Hematopoietic multipotent progenitor cell treated with erythropoietin and hydrocortisone succinate and interleukin-3 and kit ligand, for 4 days (in vitro differentiated cells): ENCODE results near the gene CERS4.
"Not testable (repeated sequence)": the region's sequence is repeated elsewhere in the genome, so short reads cannot be mapped to it uniquely, and the experiment has no call there.

Experiments
- DNase-seq: peaks from one replicate; pipeline ENCODE4 v3.0.0-alpha.2; 2015

The CERS4 gene

DNA sequence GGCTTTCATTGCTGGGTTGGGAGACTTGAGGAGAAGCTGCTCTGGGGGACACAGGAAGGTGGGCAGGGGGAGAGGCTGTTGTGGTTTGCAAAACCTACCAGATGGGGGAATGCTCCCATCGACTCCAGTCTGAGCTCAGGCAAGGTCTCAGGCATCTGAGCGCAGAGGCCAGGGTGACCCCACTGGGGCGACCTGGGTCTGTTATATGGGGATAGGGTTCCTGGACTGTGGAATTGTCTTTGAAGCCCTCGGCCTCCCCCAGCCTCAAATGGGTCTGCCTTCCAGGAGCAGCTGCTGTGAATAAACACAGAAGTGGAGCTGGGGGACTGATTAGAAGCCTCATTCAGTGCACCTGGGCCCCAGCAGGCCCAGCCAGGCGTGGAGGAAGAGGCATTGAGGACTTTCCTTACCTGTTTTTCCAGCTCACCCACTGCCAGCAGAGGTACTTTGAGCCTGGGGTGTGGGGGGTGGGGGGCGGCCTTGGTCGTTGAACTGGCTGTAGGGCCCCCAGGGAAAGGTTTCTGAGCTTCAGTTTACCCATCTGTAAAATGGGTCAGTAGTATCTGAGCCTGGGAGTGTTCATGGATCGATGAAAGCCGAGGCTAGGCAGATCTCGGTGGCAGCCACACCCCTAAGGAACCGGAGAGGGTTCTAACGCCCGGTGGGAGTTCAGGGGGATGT lies 1.4 kb downstream of the CERS4 start:
- no peak for DNase-seq

DNA sequence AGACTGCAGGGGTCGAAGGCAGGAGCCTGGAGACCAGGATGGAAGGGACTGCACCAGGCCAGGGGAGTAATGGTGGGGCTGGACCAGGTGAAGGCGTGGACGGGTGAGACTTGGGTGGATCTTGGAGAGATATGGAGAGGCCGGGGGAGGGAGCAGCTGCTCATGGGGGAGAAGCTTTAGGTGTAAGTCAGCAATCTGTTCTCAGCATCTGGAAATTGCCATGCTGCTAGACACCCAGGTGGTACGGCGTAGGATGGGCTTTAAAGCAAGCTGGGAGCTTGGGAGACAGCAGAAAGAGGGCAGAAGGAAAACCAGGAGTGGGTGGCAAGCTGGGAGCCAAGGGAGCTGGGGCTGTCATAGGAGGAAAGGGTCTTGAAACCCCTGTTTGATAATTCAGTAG lies 3.0 kb downstream of the CERS4 start:
- DNase-seq, result no peak

DNA sequence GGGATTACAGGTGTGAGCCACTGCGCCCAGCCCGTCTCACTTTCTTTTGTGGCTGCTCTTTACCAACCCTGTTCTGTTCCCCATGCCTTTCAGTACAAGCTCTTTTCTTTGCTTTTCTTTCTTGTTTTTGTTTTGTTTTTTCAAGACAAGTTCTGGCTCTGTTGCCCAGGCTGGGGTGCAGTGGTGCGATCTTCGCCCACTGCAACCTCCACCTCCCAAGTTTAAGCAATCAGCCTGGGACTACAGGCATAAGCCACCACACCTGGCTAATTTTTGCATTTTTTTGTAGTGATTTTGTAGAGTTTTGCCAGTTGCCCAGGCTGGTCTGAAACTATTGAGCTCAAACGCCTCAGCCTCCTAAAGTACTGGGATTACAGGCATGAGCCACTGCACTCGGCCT lies 3.7 kb downstream of the CERS4 start:
- DNase-seq, result no peak

DNA sequence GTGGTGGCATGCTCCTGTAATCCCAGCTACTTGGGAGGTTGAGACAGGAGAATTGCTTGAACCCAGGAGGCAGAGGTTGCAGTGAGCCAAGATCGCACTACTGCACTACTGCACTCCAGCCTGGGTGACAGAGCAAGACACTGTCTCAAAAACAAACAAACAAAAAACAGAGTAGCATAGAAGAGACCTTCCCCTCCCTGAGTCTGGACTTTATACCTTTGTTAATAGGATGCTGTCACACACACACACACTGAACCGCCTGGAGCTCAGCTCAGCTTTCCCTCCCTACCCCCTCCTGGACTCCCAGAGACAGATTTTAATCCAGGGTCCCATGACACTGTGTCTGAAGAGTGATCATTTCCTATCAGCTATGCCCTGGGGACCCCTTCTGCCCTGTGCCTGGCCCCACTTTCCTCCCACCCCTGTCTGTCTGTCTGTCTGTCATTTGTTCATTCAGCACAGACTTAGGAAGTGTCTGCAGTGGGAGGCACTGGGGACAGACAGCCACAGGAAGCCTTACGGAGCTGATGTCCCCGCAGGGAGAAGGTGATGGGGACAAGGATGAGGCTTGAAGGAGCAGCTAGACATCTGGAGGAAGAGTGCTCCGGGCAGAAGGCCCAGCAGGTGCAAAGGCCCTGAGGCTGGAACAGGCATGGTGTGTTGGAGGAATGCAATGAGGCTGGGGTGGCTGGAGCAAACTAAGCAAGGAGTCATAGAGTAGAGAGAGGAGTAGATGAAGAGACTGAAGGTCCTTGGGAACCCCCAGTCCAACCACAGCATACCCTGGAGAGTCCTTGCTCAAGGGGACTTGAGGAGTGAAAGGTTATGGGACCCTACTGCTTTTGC lies 4.9 kb downstream of the CERS4 start:
- DNase-seq, result no peak

DNA sequence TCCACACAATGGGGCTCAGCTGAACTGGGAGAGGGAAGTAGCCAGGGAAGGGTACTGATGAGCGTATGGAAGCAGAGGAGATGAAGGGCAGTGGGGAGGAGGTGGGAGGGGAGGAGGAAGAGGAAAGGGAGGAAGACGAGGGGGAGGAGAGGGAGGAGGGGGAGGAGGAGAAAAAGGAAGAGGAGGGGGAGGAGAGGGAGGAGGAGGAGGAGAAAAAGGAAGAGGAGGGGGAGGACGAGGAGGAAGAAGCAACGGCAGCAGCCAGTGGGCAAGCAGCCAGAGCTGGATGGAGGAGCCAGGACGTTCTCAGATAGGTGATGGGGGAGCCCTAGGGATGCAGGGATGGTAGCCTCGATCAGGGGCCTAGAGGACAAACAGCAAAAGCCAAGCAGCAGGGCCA lies 5.6 kb downstream of the CERS4 start:
- no peak for DNase-seq

DNA sequence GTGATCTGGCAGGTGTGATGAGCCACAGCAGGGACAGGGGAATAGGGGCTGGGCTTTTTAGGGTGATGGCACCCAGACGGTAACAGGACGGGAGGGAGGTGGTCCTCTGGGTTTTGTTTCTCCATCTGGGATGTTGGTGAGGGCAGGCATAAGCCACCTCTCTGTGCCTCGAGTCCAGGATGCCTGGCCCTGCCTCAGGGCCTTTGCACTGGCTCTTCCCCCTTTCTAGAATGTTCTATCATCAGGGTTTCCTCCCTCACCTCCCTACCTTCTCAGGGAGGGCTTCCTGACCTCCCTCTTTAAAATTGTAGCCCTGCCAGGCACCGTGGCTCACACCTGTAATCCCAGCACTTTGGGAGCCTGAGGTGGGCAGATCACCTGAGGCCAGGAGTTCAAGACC lies 6.6 kb downstream of the CERS4 start:
- no peak for DNase-seq

DNA sequence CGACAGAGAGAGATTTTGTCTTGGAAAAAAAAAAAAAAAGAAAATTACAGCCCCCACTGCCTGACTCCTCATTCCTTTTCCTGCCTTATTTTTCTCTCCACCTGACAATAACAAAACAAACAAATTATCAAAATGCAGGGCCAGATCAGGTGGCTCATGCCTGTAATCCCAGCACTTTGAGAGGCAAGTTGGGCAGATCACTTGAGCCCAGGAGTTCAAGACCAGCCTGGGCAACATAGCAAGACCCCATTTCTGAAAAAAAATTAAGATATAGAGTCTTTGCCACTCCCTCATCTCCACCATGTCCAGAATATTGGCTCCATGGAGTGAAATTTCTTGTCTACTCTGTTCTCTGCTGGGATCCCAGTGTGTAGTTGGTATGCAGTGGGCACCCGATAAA lies 7.2 kb downstream of the CERS4 start:
- DNase-seq, result no peak

DNA sequence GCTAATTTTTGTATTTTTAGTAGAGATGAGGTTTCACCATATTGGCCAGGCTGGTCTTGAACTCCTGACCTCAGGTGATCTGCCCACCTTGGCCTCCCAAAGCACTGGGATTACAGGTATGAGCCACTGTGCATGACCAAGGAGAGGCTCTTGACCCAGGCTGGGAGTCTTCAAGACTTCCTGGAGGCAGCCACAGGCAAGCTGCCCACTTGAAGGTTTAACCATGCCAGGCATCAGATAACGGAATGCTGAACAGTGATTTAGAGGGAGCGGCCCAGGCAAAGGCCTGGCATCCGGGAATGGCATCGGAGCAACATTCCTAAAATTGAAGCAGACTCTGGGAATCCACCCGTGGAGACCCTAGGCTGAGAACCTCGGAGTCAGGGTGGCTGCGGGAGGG lies 9.0 kb downstream of the CERS4 start:
- not testable (repeated sequence) for DNase-seq

DNA sequence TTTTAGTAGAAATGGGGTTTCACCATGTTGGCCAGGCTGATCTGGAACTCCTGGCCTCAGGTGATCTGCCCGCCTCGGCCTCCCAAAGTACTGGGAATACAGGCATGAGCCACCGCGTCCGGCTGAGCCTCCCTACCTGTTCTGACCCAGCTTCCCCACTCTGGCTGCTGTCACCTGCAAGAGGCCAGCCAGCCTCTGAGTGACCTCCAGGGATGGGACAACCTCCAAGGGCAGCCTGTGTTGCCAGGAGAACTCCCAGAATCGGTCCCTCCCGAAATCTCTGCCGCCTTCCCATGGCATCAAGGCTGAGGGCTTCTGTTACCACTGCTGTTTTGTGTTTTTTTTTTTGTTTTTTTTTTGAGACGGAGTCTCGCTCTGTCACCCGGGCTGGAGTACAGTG lies 11.3 kb downstream of the CERS4 start:
- no peak for DNase-seq

DNA sequence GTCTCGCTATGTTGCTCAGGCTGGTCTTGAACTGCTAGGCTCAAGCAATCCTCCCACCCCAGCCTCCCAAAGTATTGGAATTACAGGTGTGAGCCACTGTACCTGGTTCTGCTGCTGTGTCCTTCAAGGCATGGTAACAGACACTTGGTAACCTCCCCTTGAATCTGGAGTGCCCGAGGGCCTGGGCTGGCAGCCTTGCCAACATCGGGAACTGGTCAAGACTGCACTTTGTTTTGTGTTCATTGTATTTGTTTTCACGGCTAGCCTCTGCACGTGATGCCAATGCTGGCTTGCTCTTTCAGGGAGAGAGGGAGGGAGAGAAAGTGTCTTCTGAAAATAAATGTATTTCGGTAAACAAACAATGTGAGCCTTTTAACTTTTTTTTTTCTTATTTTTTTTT lies 12.0 kb downstream of the CERS4 start:
- no peak for DNase-seq

DNA sequence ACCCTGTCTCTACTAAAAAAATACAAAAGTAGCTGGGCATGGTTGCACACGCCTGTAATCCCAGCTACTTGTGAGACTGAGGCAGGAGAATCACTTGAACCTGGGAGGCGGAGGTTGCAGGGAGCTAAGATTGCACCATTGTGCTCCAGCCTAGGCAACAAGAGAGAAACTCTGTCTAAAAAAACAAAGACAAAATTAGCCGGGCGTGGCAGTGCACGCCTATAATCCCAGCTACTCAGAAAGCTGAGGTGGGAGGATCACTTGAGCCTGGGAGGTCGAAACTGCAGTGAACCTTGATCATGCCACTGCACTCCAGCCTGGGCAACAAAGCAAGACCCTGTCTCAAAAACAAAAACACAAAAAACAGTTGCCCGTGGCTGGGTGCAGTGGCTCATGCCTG lies 14.3 kb downstream of the CERS4 start:
- not testable (repeated sequence) for DNase-seq

DNA sequence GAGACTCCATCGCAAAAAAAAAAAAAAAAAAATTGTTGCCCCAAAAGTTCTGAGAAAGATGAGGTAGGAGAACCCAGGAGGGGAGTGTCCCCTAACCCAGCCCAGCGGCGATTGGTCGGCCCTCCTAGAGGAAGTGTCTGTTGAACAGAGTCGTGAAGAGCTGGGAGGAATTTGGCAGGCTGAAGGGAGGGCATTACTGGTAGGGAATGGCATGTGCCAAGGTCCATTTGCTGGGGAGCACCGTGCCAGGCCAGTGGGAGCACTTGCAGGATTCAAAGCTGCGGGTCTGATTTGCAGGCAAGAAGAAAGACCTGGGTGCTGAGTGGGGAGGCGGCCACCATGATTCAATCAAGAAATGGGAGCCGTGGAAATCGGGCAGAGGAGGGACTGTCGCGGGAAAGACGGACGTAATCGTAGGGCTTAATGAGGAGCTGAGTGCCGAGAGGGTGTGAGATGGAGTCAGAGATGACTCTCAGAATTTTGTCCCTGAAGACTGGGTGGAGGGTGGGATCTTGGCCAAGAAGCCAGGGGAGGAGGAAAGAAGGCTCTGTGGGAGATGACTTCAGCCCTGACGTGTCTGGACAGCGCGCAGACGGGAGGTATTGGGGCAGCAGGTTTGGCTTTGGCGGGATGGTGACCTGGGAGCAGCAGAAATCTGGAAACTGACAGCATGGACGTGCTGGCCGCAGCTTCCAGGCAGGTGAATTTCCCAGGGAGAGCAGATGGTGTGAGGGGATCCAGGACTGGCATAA lies 15.4 kb downstream of the CERS4 start:
- DNase-seq, result no peak

DNA sequence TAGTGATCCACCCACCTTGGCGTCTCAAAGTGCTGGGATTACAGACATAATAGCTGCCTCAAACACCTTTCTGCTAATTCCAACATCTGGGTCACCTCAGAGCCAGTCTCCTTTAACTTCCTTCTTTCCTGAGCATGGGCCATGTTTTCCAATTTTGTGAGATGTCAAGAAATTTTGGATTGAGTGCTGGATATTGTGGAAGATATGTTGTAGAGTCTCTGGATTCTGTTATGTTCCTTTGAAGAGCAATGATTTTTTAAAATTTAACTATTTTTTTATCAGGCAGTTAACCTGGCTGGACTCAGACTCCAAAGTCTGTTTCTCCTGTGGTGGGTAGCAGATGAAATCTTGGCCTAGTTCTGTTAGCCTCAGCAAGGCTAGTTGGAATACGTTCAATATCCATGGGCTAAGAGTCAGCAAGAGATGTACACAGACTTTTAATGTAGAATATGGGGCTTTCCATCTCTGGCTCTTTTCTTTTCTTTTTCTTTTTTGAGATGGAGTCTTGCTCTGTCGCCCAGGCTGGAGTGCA lies 22.0 kb downstream of the CERS4 start:
- no peak for DNase-seq

DNA sequence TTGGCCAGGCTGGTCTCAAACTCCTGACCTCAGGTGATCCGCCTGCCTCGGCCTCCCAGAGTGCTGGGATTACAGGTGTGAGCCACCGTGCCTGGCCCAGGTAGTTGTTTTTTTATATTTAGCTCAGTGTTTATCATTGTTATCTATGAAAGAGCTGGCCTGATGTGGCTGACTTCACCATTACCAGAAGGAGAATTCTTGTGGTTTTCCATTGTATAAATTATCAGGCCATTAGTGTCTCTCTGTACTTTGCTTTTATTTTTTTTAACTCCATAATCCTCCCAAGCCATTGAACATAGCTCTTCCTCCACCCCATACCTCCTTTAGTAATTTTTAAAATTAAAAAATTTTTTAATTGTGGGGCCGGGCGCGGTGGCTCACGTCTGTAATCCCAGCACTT lies 24.2 kb downstream of the CERS4 start:
- DNase-seq, result no peak

DNA sequence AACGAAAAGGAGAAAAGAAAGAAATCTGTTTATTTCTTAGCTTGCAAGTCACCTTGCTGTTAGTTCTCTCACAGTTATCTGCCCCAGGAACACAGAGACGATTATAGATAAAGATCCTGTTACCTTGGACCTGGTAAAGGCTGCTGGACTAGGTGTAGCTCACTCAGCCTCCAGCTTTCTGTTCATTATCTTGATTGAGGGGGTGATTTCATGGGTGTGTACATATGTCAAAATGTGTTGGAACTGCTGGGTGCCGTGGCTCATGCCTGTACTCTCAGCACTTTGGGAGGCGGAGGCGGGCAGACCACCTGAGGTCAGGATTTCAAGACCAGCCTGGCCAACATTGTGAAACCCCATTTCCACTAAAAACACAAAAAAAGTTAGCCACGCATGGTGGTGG lies 27.9 kb downstream of the CERS4 start:
- DNase-seq, result no peak

DNA sequence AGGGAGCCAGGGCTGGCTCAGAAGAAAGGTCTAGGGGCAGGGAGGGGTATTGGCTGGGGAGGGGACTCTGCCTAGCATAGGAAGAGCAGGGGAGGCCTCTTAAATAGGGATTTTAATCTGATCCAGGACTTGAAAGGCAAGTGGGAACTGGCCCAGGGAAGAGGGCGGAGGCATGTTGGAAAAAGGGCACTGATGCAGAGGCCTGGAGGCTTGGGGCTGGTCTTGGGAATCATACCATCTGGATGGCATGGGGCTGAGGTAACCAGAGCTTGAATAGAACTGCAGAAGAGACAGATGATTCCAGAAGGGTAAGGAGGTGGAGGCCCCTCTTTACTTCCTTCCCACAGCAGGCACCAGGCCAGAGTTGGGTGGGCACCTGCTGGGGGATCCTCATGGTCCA lies 29.1 kb downstream of the CERS4 start:
- DNase-seq, result no peak

DNA sequence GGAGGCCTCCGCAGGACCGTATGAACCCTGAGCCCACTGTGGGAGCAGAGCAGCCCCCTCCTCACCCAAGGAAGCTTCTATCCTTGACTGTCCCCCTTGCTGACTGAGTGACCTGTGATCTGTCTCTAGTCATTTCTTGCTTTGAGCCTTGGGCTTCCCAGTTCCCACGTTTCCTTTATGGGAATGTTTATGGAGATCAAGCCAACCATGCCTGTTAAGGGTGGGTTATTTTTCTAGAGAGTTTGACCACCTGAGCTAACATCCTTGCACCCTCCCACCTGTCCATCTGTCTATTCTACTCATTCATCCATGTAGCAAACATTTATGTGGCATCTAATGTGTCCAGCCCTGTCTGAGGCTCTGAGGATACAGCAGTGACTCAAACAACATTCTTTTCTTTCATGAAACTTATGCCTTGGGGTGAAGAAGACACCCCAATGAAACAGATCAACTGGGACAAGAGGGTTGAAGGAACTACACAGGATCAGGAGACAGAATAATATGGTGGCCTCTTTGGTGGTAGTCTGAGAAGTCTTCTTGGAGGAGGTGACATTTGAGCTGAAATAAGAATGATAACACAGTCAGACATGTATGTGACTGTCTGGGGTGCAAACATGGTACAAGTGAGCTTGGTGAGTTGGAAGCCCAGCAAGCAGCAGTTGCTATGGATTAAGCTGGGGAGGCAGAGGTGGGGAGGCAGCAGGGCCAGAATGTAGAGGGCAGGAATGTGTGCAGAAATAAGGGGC lies 30.5 kb downstream of the CERS4 start:
- no peak for DNase-seq

DNA sequence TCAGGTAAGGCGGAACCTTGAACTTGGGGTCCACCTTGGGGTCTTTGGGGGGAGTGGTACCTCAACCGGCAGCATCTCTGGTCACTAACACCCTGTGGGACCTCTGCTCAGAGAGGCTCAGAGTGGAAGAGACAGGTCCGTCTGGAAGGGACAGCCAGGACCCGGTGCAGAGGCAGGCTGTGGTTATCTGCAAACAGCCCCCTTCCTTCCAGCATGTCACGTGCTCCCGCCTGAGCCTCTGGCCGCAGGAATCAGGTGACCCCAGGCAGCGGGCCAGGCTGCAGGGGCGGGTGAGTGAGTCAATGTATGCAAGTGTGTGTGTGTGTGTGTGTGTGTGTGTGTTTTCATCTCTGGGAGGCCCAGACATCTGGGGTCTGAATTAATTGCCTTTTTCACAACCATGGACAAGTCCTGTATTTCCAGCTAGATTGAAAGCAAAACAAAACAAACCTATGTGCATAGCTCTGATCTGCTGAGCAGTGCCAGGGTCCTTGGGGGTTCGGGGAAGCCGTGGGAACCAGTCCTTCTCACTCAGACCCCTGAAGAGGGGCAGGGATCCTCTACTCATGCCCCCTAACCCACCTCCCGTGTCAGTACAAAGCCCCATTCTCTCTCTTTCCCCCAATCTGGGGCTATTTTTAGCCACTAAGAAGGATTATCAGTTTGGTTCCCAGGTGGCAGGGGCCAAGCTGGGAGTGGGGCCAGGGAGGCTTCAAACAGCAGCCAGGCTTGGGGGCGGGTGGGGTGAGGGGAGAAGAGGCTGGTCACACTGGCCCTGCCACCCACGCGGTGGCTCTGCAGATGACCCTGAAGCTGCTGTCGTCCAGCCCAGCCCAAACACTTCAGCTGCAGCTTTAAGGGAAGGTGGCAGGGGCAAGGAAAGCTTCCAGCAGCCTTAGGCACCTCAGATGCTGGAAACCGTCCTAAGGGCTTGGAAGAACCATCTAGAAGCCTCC lies 31.4 kb downstream of the CERS4 start:
- peak; percentile 98 for DNase-seq

DNA sequence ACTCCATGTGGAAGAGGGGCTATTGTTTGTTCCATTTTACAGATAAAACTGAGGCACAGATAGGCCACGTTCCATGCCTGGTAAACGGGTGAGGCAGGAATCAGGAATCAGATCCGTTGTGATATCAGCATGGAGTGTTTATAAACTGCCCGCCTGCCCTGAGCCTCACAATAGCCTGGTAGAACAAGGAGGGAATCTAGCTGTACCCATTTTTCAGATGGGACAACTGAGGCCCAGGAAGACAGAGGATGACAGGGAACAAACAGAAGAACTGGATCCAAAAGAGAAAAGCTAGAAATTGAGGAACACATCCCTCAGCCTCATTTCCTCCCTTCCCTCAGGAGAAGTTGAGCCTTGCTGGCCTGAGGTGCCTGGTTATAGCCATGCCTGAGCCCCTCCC lies 32.5 kb downstream of the CERS4 start:
- no peak for DNase-seq

DNA sequence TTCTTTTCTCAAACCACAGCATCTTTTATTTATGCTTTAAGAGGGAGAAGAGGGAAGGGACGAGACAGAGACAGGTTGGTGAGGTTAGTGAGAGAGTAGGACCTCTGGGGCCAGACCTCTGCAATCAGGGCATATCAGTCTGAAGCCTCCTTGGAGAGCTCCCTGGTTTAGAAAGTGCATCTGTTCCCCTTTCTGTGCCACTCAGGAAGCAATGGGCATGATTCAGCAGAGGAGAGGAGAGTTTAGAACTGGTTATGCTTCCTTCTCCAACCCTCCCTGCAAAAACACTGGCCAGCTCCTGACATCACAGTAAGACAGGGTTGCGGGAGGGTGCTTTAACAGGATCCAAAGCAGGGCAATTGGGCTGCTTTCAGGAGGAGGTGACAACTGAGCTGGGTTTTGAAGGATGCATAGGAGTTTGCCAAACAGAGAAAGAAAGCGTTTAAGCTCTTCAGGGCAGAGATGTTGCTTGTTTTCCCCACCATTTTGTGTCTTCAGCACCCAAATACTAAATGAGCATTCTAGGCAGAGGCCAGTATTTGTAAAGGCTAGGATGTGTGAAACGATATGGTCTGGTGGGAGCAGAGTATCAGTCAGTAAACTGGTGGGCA lies 33.1 kb downstream of the CERS4 start:
- DNase-seq, result peak; percentile 73

DNA sequence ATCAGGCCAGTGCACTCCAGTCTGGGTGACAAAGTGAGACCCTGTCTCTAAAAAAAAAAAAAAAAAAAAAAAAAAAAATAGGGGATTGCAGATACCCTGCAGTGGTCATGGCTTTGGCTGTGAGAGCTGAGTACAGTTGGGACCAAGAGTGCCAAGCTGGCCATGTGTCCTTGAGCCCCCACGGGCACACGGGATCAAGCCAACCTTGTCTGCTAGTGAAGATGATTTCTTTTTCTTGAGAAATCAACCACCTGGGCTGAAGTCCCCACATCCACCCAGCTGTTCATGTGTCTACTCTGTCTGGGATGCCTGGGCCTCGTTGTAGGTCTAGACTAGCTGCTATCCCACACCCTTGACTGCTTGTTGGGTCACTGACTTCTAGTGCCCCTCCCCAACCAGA lies 34.0 kb downstream of the CERS4 start:
- DNase-seq, result no peak
